ENCODE results near the gene OVCA2. TPM values are rescaled to one million over a fixed set of nuclear protein-coding genes. Genes with fewer than 3 reads are reported as not detected.

Gene OVCA2
- total RNA-seq, 1 donor from 2014 or later, result 24.8 TPM

DNA sequence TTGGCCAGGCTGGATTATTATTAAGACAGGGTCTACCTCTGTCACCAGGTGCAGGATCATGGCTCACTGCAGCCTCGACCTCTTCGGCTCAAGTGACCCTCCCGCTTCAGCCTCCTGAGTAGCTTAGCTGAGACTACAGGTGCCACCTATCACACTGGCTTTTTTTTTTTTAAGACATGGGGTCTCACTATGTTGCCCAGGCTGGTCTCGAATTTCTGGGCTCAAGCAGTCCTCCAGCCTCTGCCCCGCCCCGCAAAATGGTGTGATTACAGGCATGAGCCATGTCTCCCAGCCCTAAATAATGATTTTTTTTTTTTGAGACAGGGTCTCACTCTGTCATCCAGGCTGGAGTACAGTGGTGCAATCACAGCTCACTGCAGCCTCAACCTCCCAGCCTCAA lies 5.8 kb downstream of the OVCA2 start:
- Mint-ChIP-seq H3K27me3 (ENCODE audit: low read depth) (peaks cover 28% of the 10 kb centered on the region), H3K27ac (no peak overlapping the region), H3K4me3 (no peak overlapping the region), H3K36me3 (no peaks in the 10 kb centered on the region), H3K9me3 (no peaks in the 10 kb centered on the region), H3K4me1 (peaks cover 23% of the 10 kb centered on the region)
- TF ChIP-seq, protein P1, sequence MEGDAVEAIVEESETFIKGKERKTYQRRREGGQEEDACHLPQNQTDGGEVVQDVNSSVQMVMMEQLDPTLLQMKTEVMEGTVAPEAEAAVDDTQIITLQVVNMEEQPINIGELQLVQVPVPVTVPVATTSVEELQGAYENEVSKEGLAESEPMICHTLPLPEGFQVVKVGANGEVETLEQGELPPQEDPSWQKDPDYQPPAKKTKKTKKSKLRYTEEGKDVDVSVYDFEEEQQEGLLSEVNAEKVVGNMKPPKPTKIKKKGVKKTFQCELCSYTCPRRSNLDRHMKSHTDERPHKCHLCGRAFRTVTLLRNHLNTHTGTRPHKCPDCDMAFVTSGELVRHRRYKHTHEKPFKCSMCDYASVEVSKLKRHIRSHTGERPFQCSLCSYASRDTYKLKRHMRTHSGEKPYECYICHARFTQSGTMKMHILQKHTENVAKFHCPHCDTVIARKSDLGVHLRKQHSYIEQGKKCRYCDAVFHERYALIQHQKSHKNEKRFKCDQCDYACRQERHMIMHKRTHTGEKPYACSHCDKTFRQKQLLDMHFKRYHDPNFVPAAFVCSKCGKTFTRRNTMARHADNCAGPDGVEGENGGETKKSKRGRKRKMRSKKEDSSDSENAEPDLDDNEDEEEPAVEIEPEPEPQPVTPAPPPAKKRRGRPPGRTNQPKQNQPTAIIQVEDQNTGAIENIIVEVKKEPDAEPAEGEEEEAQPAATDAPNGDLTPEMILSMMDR (IDR thresholded peaks at IDR 0.05; ENCODE audit: unreplicated experiment), result no peak
- no peak for DNase-seq (ENCODE audit: low spot score in 2 of 2, unreplicated experiment in 2 of 2)

DNA sequence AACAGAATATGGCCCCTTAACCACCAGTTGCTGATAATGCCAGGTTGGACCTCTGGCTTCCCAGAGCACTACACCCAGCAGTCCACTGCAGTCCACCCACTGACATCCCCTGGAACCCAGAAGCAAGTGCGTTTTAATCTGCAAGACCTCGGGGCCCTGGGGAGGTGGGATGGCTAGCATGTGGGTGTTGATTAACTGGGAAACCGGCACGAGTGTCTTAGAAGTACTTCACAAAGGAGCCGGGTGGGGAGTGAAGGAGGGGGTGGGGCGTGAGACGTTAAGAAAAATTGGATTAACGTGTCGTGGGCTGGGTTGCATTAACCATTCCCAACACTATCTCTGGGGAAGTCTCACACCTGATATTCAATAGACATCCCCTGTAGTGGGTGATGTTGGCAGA lies 7.0 kb downstream of the OVCA2 start:
- TF ChIP-seq, protein P1 (IDR thresholded peaks at IDR 0.05; ENCODE audit: unreplicated experiment), result no peak
- peak overlapping the region; percentile 69 for H3K4me3 Mint-ChIP-seq
- no peaks in the 10 kb centered on the region for H3K9me3 Mint-ChIP-seq
- no peaks in the 10 kb centered on the region for H3K36me3 Mint-ChIP-seq
- peaks cover 35% of the 10 kb centered on the region for H3K27me3 Mint-ChIP-seq (ENCODE audit: low read depth)
- no peak for DNase-seq (ENCODE audit: low spot score in 2 of 2, unreplicated experiment in 2 of 2)
- H3K4me1 Mint-ChIP-seq, result peaks cover 18% of the 10 kb centered on the region
- no peak overlapping the region for H3K27ac Mint-ChIP-seq

DNA sequence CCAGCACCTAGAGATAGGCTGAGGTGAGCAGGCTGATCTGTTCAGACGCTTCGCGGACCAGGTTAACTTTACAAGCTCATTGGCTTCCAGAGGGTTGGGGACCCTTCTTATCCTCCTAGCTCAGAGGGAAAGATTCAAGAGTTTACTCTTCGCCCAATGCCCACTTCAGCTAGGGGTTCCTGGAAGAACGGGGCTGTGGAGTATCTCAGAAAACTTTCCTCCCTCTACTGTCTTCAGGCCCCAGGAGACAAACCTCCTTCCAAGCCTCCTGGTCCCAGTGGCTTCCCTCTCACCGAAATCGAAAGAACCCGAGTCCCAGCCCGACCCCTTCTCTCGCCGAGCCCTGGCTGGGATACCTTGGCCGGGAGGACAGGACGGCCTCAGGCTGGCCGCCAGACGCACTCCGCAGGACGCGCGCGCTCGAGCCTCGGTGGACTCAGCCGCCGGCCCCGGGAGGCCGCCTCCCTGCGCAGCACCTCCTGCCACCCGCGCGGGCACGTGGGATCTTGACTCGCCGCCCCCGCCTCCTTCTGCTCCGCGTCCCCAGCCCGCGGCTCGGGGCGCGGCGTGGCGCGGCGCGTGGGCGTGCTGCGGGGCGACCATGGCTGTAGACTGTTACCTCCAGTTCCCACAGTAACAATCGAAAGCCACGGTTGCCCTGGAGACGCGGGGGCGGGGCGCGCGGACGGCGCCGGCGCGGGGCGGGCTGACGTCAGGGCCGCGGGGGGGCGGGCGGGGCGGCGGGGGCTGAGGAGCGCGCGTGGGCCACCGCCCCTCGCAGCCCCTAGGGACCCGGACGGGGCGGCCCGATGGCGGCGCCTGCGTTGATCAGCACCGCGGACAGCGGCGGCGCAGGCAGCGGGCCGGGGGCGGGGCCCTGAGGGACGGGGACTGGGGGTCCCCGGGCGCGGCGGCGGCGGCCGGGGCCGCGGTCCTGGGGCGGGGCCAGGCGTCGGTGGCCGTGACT lies 7.8 kb downstream of the OVCA2 start:
- Mint-ChIP-seq H3K27ac (peak overlapping the region; percentile 59), H3K27me3 (ENCODE audit: low read depth) (peaks cover 35% of the 10 kb centered on the region), H3K4me1 (peaks cover 20% of the 10 kb centered on the region), H3K36me3 (no peaks in the 10 kb centered on the region), H3K4me3 (peak overlapping the region; percentile 69), H3K9me3 (no peaks in the 10 kb centered on the region)
- TF ChIP-seq, protein P1 (IDR thresholded peaks at IDR 0.05; ENCODE audit: unreplicated experiment), result no peak
- peak; percentile 85 to 93 for DNase-seq (ENCODE audit: low spot score in 2 of 2, unreplicated experiment in 2 of 2)

DNA sequence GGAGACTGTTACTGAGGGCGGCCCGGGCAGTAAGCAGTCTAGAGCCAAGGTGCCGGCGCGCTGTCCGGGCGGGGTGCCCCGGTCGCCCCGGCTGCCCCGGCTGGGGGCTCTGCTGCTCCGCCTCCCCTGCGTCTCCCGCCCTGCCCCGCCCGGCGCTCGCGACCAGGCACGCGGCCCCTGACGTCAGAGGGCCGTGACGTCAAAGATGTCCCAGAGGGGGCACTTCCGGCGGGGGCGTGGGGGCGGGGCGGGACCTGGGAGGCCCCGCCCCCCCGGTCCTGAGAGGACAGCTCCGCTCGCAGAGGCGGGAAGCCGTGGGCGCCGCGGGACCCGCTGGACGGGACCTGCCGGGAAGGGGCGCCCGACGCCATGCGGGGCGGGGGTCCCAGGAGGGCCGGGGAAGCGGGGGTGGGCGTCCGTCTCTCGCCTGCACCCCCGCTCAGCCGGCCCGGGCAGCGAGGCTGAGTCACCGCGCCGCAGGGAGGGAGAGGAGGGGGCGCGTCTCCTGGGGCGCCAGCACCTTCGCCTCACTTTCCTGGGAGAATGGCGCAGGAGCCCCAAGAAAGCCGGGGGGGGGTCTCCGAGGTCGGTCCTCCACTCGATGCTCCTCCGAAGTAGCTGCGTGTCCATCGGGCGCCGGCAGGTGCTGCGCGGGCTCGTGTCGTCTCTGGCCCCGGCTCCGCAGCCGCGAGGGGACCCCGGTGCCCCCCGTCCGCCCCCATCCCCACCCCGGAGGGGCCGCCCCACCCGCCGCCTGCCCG lies 8.7 kb downstream of the OVCA2 start:
- Mint-ChIP-seq H3K4me1 (peaks cover 21% of the 10 kb centered on the region), H3K36me3 (no peaks in the 10 kb centered on the region), H3K4me3 (no peak overlapping the region), H3K27ac (no peak overlapping the region), H3K9me3 (no peaks in the 10 kb centered on the region), H3K27me3 (ENCODE audit: low read depth) (peaks cover 35% of the 10 kb centered on the region)
- TF ChIP-seq, protein P1 (IDR thresholded peaks at IDR 0.05; ENCODE audit: unreplicated experiment), result peak; percentile 13
- DNase-seq (ENCODE audit: low spot score in 2 of 2, unreplicated experiment in 2 of 2), result peak; percentile 70 to 76

DNA sequence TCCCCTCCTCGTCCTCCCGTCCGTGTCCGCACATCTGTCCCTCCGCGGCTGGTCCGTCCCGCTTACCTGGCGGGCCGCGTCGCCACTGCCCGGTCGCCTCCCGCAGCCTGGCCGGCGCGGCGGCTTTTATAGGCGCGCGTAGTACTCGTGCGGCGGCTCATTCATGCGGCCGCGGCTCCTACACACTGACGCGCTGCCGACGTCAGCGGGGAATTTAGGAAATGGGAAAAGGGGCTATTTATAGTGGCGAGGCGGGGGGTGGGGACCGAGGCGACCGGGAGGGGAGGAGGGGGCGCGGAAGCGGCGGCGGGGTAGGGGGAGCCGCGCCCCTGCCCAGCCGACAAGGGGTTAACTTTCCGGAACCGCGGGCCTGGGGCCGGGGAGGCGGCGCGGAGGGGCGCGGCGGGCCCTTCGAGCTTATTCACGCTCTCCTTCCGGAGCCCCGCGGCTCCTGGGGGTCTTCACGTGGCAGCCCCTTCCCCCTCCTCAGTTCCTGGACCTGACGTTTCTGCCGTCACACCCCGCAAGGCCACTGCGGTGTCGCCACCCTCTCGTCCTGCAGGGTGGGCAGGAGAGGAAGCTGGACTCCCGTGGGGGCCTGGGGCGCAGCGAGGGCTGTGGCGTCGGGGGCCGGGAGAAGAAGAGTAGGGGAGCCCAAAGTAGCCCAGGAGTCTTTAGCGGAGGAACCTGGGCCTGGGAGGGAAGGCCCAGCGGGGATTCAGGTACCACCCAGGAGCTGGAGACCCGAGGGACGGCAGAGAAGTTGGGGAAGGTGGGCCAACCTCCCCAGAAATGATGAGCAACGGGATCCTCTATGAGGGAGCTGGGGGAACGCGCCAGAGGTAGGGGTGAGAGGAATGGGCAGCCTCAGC lies 9.5 kb downstream of the OVCA2 start:
- peaks cover 35% of the 10 kb centered on the region for H3K27me3 Mint-ChIP-seq (ENCODE audit: low read depth)
- H3K4me1 Mint-ChIP-seq, result peaks cover 21% of the 10 kb centered on the region
- no peaks in the 10 kb centered on the region for H3K36me3 Mint-ChIP-seq
- peak overlapping the region; percentile 51 for H3K4me3 Mint-ChIP-seq
- no peaks in the 10 kb centered on the region for H3K9me3 Mint-ChIP-seq
- TF ChIP-seq, protein P1 (IDR thresholded peaks at IDR 0.05; ENCODE audit: unreplicated experiment), result no peak
- H3K27ac Mint-ChIP-seq, result peak overlapping the region; percentile 16
- no peak for DNase-seq (ENCODE audit: low spot score in 2 of 2, unreplicated experiment in 2 of 2)
